Dedifferentiated amniotic fluid mesenchymal stem cell (primary cell): Measurements from ENCODE around the gene IWS1.
"Not testable (repeated sequence)": the region's sequence is repeated elsewhere in the genome, so short reads cannot be mapped to it uniquely, and the experiment has no call there.

Source experiments
- DNase-seq: peaks from one replicate; pipeline ENCODE4 v3.0.0-alpha.2; 2016; ENCODE audit errors: extremely low spot score

IWS1 gene

DNA sequence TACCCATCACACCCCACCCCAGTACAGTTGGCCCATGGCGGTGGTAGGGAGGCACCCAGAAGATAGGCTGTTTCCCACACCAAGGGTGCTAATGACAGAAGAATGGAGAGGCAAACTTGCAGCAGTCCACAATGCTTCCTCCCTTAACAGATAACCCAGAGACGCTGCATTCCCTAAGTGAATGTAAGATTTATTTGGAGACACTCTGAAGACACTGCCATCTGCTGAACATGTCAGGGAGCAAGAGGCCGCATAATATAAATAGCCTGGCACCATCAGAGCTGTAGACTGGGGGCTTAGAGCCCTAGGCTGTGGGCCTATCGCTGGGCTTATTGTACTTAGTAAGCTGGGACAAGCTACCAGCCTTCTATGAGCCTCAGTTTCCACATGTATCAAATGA lies 2.2 kb upstream of the IWS1 start:
- DNase-seq = no peak

DNA sequence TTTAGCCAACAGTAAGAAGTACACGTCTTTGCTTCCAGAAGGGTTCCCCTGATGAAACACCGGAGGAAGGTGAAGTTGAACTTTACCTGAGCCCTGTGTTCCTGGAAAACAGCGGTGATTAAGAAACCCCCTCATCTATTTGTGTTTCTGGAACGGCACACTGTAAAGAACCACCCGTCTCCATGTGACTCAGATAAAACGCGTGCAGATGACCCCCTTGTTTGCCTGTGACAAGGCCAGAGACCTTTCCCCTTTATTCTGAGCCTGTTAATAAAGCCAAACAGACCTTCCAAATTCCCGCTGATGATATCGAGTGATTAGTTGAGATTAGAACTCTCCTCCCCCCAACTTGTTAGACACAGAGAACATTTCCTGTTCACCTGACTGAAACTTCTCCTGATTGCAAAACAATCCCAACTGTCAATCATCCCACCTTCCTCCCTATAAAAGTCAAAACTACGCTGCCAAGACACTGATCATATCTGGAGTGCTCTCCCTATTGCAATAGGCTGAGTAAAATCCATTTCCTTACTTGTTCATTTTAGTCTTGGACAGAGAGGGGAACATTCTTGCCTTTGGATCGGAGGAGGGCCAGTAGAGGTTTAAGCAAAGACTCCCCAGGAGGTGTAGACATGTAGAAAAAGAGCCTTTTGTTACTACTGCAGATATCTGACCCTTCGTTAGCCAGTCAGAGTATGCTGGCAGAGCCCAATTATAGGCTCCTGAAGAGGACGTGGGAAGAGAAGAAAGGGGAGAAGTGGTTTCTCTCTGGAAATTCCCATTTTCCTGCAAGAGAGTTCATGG lies 914 bp upstream of the IWS1 start:
- no peak for DNase-seq

DNA sequence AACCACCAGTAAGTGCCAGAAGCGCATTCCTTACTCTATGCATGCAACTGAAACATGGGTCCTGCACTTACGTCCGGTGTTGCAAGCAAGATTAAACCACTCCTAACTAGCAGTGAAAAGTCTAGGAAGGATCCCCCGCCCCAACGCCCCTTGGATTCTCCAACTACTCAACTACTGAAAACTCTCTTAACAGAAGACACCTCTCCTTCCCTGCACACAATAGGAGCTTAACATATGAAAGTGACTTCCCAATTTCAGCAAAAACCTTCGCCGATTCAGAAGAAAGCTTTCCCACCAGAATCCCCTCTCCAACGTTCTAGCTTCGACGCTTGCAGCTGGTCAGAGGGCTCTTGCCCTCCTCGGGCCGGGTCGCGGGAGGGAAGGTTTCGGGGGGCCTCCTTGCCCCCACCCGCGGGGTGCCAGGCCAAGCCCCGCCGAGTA lies 578 bp downstream of the IWS1 start:
- DNase-seq = peak; percentile 48

DNA sequence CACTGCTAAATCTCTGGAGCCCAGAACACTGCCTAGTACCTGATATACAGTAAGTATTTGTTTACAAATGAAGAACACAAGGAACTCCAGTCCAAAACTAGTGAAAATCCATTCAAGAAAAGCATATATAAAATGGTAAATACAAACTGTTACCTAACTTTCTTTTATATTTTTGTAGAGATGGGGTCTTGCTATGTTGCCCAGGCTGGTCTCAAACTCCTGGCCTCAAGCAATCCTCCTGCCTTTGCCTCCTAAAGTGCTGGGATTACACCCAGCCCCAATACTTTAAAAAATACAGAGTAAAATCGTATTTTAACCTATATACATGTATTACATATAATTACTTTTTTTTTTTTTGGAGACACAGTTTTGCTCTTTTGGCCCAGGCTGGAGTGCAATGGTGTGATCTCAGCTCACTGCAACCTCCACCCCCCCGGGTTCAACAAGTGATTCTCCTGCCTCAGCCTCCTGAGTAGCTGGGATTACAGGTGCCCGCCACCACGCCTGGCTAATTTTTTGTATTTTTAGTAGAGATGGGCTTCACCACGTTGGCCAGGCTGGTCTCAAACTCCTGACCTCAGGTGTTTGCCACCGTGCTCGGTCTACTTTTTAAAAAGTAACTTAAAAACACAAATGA lies 2.0 kb downstream of the IWS1 start:
- DNase-seq = not testable (repeated sequence)

DNA sequence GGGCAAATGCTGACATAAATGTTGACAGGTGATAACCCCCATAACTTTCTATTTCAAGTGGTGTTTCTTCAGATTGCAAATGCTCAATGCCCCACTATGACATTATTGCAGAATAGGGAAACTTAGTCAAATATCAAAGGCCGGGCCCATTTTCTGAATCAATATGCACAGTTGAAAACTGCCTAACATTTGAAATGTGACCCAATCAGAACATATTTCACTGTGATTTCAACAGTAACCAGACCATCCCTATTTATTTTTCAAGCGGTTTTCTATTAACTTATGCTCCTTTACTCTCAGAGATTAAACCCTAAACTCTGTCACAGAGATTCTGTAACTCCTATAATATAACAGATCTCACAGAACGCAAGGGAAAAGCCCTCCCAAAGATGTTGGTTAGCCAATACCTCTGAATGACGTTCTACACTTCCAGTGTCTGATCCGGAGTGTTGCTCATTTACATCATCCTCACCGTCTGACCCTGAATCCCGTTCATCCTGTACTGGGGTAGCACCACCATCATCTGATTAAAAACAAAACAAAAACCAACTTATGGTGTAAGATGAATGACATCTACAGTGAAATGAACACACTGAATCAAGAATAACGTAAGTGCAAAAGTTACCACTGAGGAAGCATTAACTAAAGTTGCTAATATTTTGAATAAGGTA lies 2.9 kb downstream of the IWS1 start:
- no peak for DNase-seq

DNA sequence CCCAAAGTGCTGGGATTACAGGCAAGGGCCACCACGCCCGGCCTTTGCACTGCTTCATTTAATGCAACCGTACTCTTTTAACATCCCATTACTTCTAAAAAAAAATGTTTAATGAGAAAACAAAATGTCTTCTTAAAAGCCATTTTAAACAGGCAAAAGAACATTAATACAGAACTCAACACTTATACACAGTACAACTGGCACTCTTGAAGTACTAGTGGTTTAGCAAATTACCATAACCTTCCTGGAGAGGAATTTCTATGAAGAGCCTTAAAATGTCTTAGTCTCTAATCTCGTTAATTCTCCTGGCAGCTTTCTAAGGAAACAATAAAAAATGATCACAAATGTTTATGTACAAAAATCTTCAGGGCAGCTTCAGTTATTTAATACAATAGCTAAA lies 5.9 kb downstream of the IWS1 start:
- DNase-seq = no peak

DNA sequence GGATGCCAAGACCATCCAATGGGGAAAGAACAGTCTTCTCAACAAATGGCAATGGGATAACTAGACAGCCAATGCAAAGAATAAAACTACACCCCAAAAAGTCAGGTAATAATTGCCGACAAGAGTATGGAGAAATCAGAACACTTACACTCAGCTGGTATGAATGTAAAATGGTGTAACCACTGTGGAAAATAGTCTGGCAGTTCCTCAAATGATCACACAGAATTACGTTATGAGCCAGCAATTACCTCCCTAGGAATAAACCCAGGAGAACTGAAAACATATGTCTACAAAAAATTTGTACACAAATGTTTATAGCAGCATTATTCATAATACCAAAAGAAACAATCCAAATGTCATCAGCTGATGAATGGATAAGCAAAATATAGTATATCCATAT lies 8.8 kb downstream of the IWS1 start:
- no peak for DNase-seq

DNA sequence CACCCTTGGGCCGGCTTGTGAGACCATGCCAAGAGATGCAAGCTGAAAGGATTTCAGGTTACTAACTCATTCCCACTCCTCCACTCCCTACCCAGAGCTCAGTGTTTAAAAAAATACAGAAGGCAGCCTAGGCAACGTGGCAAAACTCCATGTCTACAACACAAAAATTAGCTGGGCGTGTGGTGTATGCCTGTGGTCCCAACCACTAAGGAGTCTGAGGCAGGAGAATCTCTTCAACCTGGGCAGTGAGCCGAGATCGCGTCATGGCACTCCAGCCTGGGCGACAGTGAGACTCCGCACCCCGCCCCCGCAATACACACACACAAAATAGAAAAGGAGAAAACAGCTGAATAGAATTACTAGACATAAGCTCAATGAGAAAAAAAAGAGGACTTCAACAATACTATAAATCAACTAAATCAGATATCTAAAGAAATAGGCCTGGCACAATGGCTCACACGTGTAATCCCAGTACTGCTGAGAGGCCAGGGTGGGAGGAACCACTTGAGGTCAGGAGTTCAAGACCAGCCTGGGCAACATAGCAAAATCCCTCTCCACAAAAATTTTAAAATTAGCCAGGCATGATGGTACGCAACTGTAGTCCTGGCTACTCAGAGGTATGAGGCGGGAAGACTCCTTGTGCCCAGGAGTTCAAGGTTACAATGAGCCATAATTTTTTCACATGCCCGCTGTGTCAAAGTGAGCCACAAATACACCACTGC lies 10.1 kb downstream of the IWS1 start:
- no peak for DNase-seq

DNA sequence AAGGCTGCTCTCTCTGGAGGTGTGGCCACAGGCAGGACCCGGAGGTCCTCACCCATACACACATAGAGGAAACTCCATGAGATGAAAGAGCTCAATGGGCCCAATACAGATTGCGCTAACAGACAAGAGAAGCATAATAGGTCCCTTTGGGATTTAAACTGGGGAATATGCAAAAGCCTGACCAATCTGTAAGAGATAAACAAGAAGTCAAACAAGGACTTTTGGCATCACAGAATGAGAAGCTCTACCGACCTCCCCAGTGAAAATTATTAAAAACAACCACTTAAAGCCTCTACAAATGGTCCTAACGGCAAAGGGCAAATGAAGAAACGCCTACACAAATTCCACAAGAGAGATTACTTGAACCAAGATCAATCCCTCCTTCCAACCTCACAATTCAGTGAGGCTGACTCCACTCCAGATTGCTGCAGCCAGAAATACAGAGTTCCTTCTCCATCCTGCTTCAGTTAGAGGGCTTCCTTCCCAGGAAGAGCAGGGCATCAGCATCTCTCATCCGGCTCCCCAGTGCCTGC lies 10.8 kb downstream of the IWS1 start:
- no peak for DNase-seq

DNA sequence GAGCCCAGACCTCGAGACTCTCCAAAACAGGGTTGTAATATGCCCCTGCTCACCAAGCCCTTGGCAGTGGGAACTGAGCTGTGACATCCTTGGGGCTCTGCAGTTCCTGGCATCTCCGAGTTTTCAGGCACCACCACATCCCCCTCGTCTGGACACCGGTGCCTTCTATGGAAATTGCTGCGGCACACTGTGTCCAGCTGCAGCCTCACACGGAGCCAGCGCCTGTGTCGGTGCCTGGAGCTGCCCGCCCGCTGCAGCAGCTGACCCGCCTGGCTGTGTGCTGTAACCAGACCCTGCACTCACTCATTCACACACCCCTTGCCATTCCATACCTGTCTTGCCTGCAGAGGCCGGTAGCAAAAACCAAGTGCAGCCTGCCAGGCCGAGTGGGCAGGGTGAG lies 11.8 kb downstream of the IWS1 start:
- DNase-seq = no peak

DNA sequence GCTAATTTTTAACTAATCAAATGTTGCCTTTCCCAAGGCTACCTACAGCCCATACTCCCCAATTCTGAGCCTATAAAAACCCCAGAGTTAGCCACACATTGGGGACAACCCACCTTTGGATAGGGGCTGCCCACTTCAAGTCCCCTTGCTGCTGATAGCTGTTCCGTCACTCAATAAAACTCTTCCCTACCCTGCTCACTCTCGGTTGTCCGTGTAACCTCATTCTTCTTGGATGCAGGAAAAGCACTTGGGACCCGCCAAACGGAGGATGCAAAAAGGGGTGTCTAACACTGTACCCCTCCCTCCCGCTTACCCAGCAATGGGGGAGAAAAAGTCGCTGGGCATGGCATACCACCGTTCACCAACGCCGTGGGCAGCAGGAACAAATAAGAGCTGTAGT lies 12.2 kb downstream of the IWS1 start:
- no peak for DNase-seq

DNA sequence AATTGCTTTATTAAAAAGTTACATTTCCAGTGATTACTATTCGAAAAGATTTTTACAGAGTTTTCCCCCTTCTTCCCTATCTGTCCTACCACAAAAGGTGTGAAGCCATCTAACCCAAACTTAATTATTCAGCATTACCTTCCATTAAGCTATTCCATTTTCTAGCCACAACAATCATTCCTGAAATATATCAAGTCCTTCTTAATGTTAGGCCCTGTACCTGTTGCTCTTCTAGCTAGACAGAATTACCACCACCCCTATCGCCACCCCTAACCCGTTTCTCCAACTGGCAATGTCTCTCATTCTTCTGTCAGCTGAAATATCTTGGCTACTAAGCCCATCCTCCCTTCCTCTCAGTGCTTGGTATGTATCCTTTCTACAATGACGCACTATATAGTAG lies 13.9 kb downstream of the IWS1 start:
- no peak for DNase-seq

DNA sequence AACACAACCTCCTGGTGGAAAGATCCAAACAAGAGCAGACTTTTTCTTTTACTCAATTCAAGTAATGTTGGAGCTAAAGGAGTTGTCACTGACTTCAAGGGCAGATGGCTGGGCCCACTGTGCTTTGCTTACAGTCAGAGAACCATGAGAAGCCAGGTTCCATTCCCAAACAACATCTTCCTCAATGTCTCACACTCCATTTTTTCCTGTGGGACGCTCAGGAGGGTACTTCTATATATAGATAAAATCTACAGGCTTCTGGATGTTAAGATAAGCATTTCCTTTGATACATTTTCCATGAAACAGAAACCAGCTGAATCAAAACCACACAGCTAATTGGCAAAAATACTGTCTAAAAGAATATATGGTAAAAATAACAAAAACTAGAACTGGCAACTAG lies 14.4 kb downstream of the IWS1 start:
- DNase-seq = no peak

DNA sequence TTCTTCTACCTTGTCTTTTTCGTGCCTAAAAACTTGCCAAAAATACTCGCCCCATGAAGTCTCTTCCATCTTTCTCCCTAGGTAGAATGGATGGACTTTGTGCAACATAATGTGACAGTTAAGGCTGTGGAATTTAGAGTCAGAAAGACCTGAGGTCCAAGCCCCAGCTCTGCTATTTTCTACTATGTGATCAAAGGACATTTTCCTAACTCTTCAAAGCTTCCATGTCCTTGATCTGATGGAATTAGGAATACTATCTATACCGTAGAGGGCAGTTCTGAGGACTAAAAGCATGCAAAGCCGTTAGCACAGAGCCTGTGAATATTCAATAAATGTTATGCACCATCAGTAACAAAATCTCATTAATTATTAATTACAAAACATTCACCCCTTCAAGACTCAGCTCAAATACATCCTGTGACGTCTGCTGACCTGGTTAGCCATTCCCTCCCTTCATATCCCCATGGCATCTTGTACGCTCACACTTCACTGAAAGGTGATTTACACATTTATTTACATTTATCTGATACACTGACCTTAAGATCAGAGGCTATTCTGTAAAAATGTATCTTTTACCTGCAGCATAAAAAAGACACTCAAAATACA lies 15.1 kb downstream of the IWS1 start:
- no peak for DNase-seq

DNA sequence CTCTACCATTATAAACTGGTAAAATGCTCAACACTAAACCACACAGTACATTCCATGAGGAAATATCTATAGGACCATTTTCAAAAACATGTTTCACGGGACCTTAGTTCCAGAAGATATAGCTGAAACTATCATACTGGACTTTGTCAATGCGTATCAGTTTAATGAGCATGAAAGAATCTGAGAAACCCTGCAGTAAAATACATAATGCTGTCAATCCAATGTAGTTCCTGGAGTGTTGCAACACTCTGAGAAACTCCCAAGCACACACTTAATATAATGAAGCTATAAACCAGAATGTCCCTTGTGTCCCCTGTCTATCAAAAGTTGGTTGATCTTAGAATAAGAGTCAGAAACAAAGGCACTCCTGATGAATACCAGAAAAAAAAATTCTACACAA lies 16.2 kb downstream of the IWS1 start:
- DNase-seq = no peak

DNA sequence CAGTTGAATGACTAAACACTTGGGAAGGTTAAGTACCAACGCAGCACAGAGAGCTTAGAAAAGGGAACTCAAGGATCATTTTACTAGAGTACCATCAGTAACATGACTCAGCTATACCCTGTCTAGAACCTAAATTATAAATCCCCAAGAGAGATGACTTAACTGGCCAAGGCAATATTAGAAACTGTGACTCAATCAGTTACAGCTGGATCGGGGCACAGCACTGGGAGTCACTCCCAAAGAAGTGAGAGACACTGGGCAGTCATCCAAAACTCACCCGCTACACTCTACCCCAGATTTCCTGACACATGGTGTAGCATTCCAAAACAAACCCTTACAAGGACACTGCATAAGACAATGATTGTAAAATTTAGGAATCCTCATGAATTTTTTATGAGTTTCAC lies 17.7 kb downstream of the IWS1 start:
- DNase-seq = peak; percentile 100

DNA sequence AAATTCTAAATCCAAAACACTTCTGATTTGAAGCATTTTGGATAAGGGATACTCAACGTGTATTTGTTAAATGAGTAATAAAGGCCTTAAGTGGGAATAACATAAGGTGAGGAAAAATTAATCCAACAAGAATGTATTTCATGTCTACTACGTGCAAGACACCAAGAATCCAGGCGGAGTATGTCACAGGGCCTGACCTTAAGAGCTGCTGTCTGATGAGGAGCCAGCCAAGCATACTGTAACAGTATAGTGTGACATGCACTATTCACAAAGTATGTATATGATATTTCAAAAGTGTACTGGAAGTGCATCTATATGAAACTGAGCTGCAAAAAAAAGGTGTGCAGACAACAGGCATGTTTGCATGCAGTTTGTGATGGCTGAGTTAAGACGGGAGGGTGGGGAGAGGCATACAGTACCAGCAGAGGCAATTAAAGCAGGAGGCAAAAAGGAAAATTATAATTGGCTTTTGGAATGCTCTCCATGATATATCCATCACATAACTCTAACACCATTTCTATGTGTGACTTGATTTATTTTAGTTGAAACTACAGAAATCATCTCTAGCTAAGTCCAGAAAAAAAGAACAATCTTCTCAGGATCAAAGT lies 18.2 kb downstream of the IWS1 start:
- DNase-seq = no peak

DNA sequence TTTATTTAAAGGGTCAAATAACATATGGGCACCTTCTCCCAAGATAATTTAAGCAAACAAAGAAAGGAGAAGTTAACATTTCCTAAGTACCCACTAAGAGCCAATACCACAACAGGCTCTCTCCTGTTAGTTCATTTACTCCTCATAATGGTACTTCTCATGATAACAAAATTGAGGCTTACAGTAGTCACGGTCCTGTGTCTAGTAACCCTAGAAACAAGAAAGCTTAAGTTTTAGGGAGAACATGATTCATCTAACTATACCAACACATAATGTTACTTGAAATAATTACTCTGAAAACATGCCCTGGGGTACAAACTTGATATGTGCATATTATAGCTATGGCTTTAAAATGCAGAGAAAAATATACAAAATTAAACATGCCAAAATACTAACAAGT lies 19.8 kb downstream of the IWS1 start:
- no peak for DNase-seq

DNA sequence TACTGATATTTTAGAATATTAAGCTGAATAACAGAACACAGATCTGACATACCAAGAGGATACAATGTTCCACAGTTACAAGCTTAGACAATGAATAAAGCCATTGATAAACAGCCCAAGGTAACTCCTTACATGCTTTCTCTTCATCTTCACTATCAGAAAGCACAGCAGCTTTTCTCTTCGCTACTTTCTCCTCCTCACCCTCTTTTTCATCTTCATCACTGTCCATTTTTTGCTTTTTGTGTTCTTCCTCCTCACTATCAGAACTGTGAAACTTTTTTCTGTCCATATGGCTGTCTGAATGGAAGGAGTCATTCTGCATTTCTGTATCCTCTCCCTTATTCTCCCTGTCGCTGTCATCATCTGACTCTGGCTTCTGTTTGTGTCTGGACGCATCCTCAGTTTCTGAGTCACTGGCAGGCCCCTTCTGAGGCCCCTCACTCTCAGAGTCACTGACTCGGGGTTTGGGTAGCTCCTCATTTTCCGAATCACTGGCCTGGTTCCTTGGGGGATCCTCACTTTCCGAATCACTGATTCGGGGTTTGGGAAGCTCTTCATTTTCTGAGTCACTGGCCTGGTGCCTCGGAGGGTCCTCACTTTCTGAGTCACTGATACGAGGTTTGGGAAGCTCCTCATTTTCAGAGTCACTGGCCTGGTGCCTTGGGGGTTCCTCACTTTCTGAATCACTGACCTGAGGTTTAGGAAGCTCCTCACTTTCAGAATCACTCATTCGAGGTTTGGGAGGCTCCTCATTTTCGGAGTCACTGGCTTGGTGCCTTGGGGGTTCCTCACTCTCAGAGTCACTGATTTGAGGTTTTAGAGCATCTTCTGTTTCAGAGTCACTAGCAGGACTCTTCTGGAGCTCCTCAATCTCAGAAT lies 21.5 kb downstream of the IWS1 start:
- DNase-seq = no peak

DNA sequence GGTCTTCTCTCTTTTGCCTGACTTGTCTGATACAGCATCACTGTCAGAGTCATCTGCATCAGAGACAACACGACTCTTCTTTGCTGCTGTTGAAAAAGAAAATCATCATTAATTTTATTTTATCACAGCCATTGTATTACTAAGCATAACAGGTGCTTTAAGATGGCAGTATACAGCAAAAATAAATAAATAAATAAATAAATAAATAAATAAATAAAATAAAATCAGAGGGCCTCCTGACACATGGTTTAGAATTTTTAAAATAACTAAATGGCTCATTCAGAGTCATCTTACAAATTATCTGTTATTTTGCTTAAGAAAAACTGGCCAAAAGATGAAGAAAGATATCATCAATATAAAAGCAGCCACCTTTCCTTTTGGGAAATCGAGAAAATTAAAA lies 22.8 kb downstream of the IWS1 start:
- no peak for DNase-seq
